IPS-15b (cell line): ENCODE results near the gene TARS1.
A peak's percentile ranks its signal among the peaks of the same experiment; 100 is the strongest.

ENCODE experiments used
- H3K27me3 ChIP-seq: one replicate; pipeline ENCODE4 v1.6.1; 2013; ENCODE audit warnings: low read length; ENCODE audit not compliant: control insufficient read depth, insufficient read depth
- H3K36me3 ChIP-seq: one replicate; pipeline ENCODE4 v1.6.1; 2013; ENCODE audit warnings: low read length; ENCODE audit not compliant: control insufficient read depth, insufficient read depth
- H3K4me1 ChIP-seq: one replicate; pipeline ENCODE4 v1.6.1; 2013; ENCODE audit warnings: mild to moderate bottlenecking, low read length; ENCODE audit not compliant: control insufficient read depth, insufficient read depth
- H3K4me3 ChIP-seq: one replicate; pipeline ENCODE4 v1.5.1; 2013; ENCODE audit warnings: low read depth, low read length
- H3K9ac ChIP-seq: one replicate; pipeline ENCODE4 v1.6.1; 2013; ENCODE audit warnings: low read depth, mild to moderate bottlenecking, low read length
- H3K9me3 ChIP-seq: one replicate; pipeline ENCODE4 v1.6.1; 2013; ENCODE audit warnings: mild to moderate bottlenecking, low read length; ENCODE audit not compliant: control insufficient read depth, insufficient read depth

TARS1 gene

GRCh38 chr5:33440482-33441240, at the start of gene TARS1:
Gene TARS1, plus strand, starts transcription at chr5:33440965. Its CDS starts 122 bp downstream, at chr5:33441087.
- Histone ChIP-seq H3K4me3 (peak within 1 kb of the TSS; percentile 97), H3K9me3 (no peaks in the 10 kb centered on the region), H3K36me3 (peaks cover 3% of the 10 kb centered on the region), H3K27me3 (no peaks in the 10 kb centered on the region), H3K9ac (peak within 1 kb of the TSS; percentile 94), H3K4me1 (peaks cover 19% of the 10 kb centered on the region)

- no peak overlapping the region for H3K4me3 ChIP-seq
- H3K9ac ChIP-seq, result no peak overlapping the region
- H3K4me1 ChIP-seq, result no peaks in the 10 kb centered on the region
- H3K27me3 ChIP-seq, result no peaks in the 10 kb centered on the region
- no peaks in the 10 kb centered on the region for H3K36me3 ChIP-seq
- H3K9me3 ChIP-seq, result no peaks in the 10 kb centered on the region
These were observed 42.3 kb upstream of the TARS1 start for GRCh38 chr5:33398501-33398900.

GRCh38 chr5:33400675-33401074, 40.1 kb upstream of the TARS1 start:
- Histone ChIP-seq H3K36me3 (no peaks in the 10 kb centered on the region), H3K27me3 (no peaks in the 10 kb centered on the region), H3K9me3 (no peaks in the 10 kb centered on the region), H3K9ac (no peak overlapping the region), H3K4me1 (no peaks in the 10 kb centered on the region), H3K4me3 (no peak overlapping the region)

GRCh38 chr5:33401482-33402390, 39.0 kb upstream of the TARS1 start:
- Histone ChIP-seq H3K4me1 (no peaks in the 10 kb centered on the region), H3K36me3 (no peaks in the 10 kb centered on the region), H3K27me3 (no peaks in the 10 kb centered on the region), H3K9ac (no peak overlapping the region), H3K9me3 (no peaks in the 10 kb centered on the region), H3K4me3 (no peak overlapping the region)

- H3K9ac ChIP-seq, result no peak overlapping the region
- no peaks in the 10 kb centered on the region for H3K4me1 ChIP-seq
- no peaks in the 10 kb centered on the region for H3K36me3 ChIP-seq
- no peaks in the 10 kb centered on the region for H3K27me3 ChIP-seq
- H3K9me3 ChIP-seq, result no peaks in the 10 kb centered on the region
- H3K4me3 ChIP-seq, result no peak overlapping the region
These were observed 37.6 kb upstream of the TARS1 start for GRCh38 chr5:33403187-33403586.

- H3K9me3 ChIP-seq, result no peaks in the 10 kb centered on the region
- no peaks in the 10 kb centered on the region for H3K36me3 ChIP-seq
- no peaks in the 10 kb centered on the region for H3K27me3 ChIP-seq
- H3K9ac ChIP-seq, result no peak overlapping the region
- H3K4me3 ChIP-seq, result no peak overlapping the region
- H3K4me1 ChIP-seq, result no peaks in the 10 kb centered on the region
These were observed 31.9 kb upstream of the TARS1 start for GRCh38 chr5:33408816-33409215.

- H3K4me1 ChIP-seq, result no peaks in the 10 kb centered on the region
- H3K9me3 ChIP-seq, result no peaks in the 10 kb centered on the region
- H3K36me3 ChIP-seq, result no peaks in the 10 kb centered on the region
- no peak overlapping the region for H3K9ac ChIP-seq
- no peaks in the 10 kb centered on the region for H3K27me3 ChIP-seq
- no peak overlapping the region for H3K4me3 ChIP-seq
These were observed 31.2 kb upstream of the TARS1 start for GRCh38 chr5:33409435-33410170.

- Histone ChIP-seq H3K9ac (no peak overlapping the region), H3K9me3 (no peaks in the 10 kb centered on the region), H3K27me3 (no peaks in the 10 kb centered on the region), H3K4me3 (no peak overlapping the region), H3K36me3 (no peaks in the 10 kb centered on the region), H3K4me1 (no peaks in the 10 kb centered on the region)
These were observed 30.5 kb upstream of the TARS1 start for GRCh38 chr5:33410221-33410620.

- H3K36me3 ChIP-seq, result no peaks in the 10 kb centered on the region
- no peaks in the 10 kb centered on the region for H3K4me1 ChIP-seq
- no peak overlapping the region for H3K9ac ChIP-seq
- no peaks in the 10 kb centered on the region for H3K9me3 ChIP-seq
- H3K27me3 ChIP-seq, result no peaks in the 10 kb centered on the region
- no peak overlapping the region for H3K4me3 ChIP-seq
These were observed 29.3 kb upstream of the TARS1 start for GRCh38 chr5:33411498-33411897.

GRCh38 chr5:33415811-33416354, 24.9 kb upstream of the TARS1 start:
- H3K9ac ChIP-seq, result no peak overlapping the region
- H3K9me3 ChIP-seq, result no peaks in the 10 kb centered on the region
- H3K27me3 ChIP-seq, result no peaks in the 10 kb centered on the region
- no peaks in the 10 kb centered on the region for H3K4me1 ChIP-seq
- H3K36me3 ChIP-seq, result no peaks in the 10 kb centered on the region
- H3K4me3 ChIP-seq, result no peak overlapping the region

GRCh38 chr5:33417632-33418031, 23.1 kb upstream of the TARS1 start:
- Histone ChIP-seq H3K9me3 (no peaks in the 10 kb centered on the region), H3K36me3 (no peaks in the 10 kb centered on the region), H3K4me3 (no peak overlapping the region), H3K9ac (no peak overlapping the region), H3K27me3 (no peaks in the 10 kb centered on the region), H3K4me1 (no peaks in the 10 kb centered on the region)
